ENCODE results near the gene APOL2. TPM values are rescaled to one million over a fixed set of nuclear protein-coding genes. Genes with fewer than 3 reads are reported as not detected.

Gene APOL2
- total RNA-seq, 2 experiments from 2014 or later = 11.8 to 12.4 TPM

DNA sequence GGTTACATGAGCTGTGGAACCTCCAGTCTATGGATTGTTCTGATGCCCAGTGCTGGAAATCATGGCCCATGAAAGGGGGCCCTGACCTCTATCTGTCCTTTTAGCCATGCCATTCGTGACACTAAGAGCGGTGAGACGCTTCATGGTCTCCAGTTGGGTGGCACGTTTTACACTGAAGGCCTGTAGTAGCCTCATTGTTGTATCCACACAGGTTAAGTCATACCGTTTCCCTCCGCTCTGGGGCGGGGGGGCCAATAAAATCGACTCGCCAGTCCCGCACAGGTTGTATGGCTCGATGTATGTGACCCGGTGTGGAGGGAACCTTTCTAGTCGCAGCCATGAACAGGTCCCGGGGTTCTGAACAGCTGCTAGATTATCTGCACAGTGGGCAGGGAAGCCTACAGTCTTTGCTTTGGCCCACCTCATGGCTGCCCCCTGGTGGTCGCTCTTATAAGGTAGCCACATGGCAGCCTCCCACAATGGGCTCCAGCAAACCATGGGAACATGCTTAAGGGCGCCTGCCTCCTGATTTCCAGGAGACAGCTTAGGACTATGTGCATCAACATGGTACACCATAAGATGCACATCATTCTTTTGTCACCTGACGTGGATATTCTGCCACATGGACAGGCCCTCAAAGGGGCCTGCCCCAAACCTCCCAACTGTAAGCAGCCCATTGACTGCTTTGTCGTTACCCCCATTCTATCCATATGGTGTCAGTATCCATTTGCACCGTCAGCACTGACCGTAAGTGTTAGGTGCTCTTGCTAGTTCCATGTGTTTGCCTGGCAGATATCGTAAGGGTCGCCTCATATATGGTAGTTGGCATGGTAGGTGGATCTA, 59.1 kb downstream of the APOL2 start:
- H2AFZ ChIP-seq (ENCODE audit: low read length) = no peak overlapping the region
- H3K79me2 ChIP-seq (ENCODE audit: insufficient read depth, low read depth, low read length) = no peaks in the 10 kb centered on the region
- no peak overlapping the region for H3K4me3 ChIP-seq (ENCODE audit: low read depth, low read length, poor library complexity, severe bottlenecking)
- peak; percentile 73 for DNase-seq (ENCODE audit: low spot score)
- no peaks in the 10 kb centered on the region for H3K4me1 ChIP-seq (ENCODE audit: insufficient read depth, low read length, poor library complexity, severe bottlenecking)
- H3K9me2 ChIP-seq (ENCODE audit: insufficient read depth, low read length) = no peaks in the 10 kb centered on the region
- no peaks in the 10 kb centered on the region for H4K20me1 ChIP-seq (ENCODE audit: insufficient read depth, low read length)
- CTCF ChIA-PET (ENCODE audit: unreplicated experiment) = interaction anchor here (0.6 to 0.9 kb wide), 2 partner anchors 20 to 35 kb away, joined by 3 to 4 read pairs; partner anchors contain the start of gene APOL3
- no TSS peak for BruUV-seq (replicated peaks)
- intact Hi-C loops (cut with micrococcal nuclease; ENCODE audit: unreplicated experiment) = loop anchor here (1.0 to 5.0 kb wide), 3 partner anchors 35 to 250 kb away; no protein-coding TSS in a partner anchor
- no peaks in the 10 kb centered on the region for H3K9me3 ChIP-seq (ENCODE audit: low read length)
- H3K4me2 ChIP-seq (ENCODE audit: low read length) = no peak overlapping the region
- H3K27ac ChIP-seq (ENCODE audit: low read depth, low read length, poor library complexity, severe bottlenecking) = no peak overlapping the region
- TF ChIP-seq, protein P1, sequence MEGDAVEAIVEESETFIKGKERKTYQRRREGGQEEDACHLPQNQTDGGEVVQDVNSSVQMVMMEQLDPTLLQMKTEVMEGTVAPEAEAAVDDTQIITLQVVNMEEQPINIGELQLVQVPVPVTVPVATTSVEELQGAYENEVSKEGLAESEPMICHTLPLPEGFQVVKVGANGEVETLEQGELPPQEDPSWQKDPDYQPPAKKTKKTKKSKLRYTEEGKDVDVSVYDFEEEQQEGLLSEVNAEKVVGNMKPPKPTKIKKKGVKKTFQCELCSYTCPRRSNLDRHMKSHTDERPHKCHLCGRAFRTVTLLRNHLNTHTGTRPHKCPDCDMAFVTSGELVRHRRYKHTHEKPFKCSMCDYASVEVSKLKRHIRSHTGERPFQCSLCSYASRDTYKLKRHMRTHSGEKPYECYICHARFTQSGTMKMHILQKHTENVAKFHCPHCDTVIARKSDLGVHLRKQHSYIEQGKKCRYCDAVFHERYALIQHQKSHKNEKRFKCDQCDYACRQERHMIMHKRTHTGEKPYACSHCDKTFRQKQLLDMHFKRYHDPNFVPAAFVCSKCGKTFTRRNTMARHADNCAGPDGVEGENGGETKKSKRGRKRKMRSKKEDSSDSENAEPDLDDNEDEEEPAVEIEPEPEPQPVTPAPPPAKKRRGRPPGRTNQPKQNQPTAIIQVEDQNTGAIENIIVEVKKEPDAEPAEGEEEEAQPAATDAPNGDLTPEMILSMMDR (conservative IDR thresholded peaks at IDR 0.05; ENCODE audit: low read length) = peak; percentile 88
- no peak for TF ChIP-seq EZH2phosphoT487 (IDR thresholded peaks at IDR 0.05; ENCODE audit: borderline replicate concordance, low read depth, low read length)
- no peaks in the 10 kb centered on the region for H3K36me3 ChIP-seq (ENCODE audit: insufficient read depth, low read length)
- POLR2A ChIA-PET = no interaction called here

DNA sequence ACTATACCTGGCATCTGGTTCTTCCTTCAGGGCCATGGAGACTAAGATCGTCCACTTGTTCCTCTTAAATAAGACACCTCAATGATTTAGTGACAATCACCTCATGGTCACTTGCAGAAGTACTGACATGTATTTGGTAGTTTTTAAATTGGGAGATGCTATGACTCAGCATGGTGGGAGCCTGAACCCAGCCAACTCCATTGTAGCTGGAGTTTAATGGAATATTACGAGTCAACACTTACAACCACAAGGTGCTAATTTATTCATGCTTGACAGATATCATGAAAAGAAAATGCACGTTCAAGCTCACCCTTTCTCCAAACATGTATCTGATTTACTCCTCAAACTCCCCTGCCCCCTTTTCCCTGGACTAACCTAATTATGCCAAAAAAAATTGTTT, 62.2 kb downstream of the APOL2 start:
- intact Hi-C loops (cut with micrococcal nuclease; ENCODE audit: unreplicated experiment) = no loop called here
- Histone ChIP-seq H3K79me2 (ENCODE audit: insufficient read depth, low read depth, low read length) (no peaks in the 10 kb centered on the region), H3K4me2 (ENCODE audit: low read length) (no peak overlapping the region), H4K20me1 (ENCODE audit: insufficient read depth, low read length) (no peaks in the 10 kb centered on the region), H2AFZ (ENCODE audit: low read length) (no peak overlapping the region), H3K4me3 (ENCODE audit: low read depth, low read length, poor library complexity, severe bottlenecking) (no peak overlapping the region), H3K4me1 (ENCODE audit: insufficient read depth, low read length, poor library complexity, severe bottlenecking) (no peaks in the 10 kb centered on the region), H3K36me3 (ENCODE audit: insufficient read depth, low read length) (no peaks in the 10 kb centered on the region), H3K9me2 (ENCODE audit: insufficient read depth, low read length) (no peaks in the 10 kb centered on the region), H3K27ac (ENCODE audit: low read depth, low read length, poor library complexity, severe bottlenecking) (no peak overlapping the region), H3K9me3 (ENCODE audit: low read length) (no peaks in the 10 kb centered on the region)
- ChIA-PET CTCF (ENCODE audit: unreplicated experiment) (interaction anchor here (1.4 kb wide), 1 partner anchor 15 kb away, joined by 3 read pairs; no protein-coding TSS in a partner anchor), POLR2A (interaction anchor here (0.7 to 1.6 kb wide), 4 partner anchors 13 to 827 kb away, joined by 4 to 7 read pairs (median 4); no protein-coding TSS in a partner anchor)
- TF ChIP-seq, protein P1 (conservative IDR thresholded peaks at IDR 0.05; ENCODE audit: low read length) = no peak
- TF ChIP-seq EZH2phosphoT487 (IDR thresholded peaks at IDR 0.05; ENCODE audit: borderline replicate concordance, low read depth, low read length) = no peak
- no peak for DNase-seq (ENCODE audit: low spot score)
- BruUV-seq (replicated peaks) = no TSS peak

Small RNAs within 50 kb of the gene (microRNA-seq; reads per million reads assigned to microRNA genes)
- not detected for gene MIR6819 (ENCODE audit: borderline replicate concordance)

Small RNAs within 50 kb of the gene (small RNA-seq; reads per million reads assigned to genes)
- not detected for gene MIR6819

Other genes starting within 250 kb of the APOL2 start
- 74.3 and 78.7 TPM in 2 replicates for gene RBFOX2, start 210.7 kb downstream of the APOL2 start, total RNA-seq (2014; rRNA removed; shearing (Covaris generic))
- gene RBFOX2, start 210.7 kb downstream of the APOL2 start, total RNA-seq (2022) = 54.3 and 55.4 TPM in 2 replicates
- 9.9 and 10.7 TPM in 2 replicates for gene APOL3, start 78.8 kb downstream of the APOL2 start, total RNA-seq (2014; rRNA removed; shearing (Covaris generic))
- 14.4 and 19.6 TPM in 2 replicates for gene APOL3, start 78.8 kb downstream of the APOL2 start, total RNA-seq (2022)
- gene APOL4, start 37.7 kb downstream of the APOL2 start, total RNA-seq (2014; rRNA removed; shearing (Covaris generic)) = not detected in 2 replicates
- gene APOL4, start 37.7 kb downstream of the APOL2 start, total RNA-seq (2022) = not detected in 2 replicates
- gene APOL1, start 13.6 kb upstream of the APOL2 start, total RNA-seq (2014; rRNA removed; shearing (Covaris generic)) = 0.47 and 0.64 TPM in 2 replicates
- gene APOL1, start 13.6 kb upstream of the APOL2 start, total RNA-seq (2022) = 0.42 and 0.65 TPM in 2 replicates
- gene MYH9, start 148.4 kb upstream of the APOL2 start, total RNA-seq (2014; rRNA removed; shearing (Covaris generic)) = 112 and 133 TPM in 2 replicates
- gene MYH9, start 148.4 kb upstream of the APOL2 start, total RNA-seq (2022) = 213 and 223 TPM in 2 replicates
- gene TXN2, start 242.1 kb upstream of the APOL2 start, total RNA-seq (2014; rRNA removed; shearing (Covaris generic)) = 32.0 and 33.4 TPM in 2 replicates
- gene TXN2, start 242.1 kb upstream of the APOL2 start, total RNA-seq (2022) = 94.2 and 106 TPM in 2 replicates